Measurements from ENCODE around the gene AHCYL2.
"Not testable (repeated sequence)": the region's sequence is repeated elsewhere in the genome, so short reads cannot be mapped to it uniquely, and the experiment has no call there.

AHCYL2 gene

GRCh38 chr7:129245533-129245932 lies 20.7 kb downstream of the AHCYL2 start:
- no peaks in the 10 kb centered on the region for H3K9me2 ChIP-seq (ENCODE audit: low read depth, low read length)
- no peaks in the 10 kb centered on the region for H3F3A ChIP-seq (ENCODE audit: insufficient read depth, low read length)
- H3K27me3 ChIP-seq (ENCODE audit: insufficient read depth, low read length): no peaks in the 10 kb centered on the region
- TF ChIP-seq EZH2 (IDR thresholded peaks at IDR 0.05; ENCODE audit: borderline replicate concordance, low read length) (no peak), CTCF (IDR thresholded peaks at IDR 0.05; ENCODE audit: low read length) (no peak)
- no peak overlapping the region for H3K4me3 ChIP-seq (ENCODE audit: low read depth, low read length, poor library complexity, severe bottlenecking)
- H3K27ac ChIP-seq (ENCODE audit: low read depth, low read length, poor library complexity, severe bottlenecking): no peak overlapping the region
- H4K20me1 ChIP-seq (ENCODE audit: insufficient read depth, low read length): no peaks in the 10 kb centered on the region
- H3K4me2 ChIP-seq (ENCODE audit: low read length): no peak overlapping the region
- H3K79me2 ChIP-seq (ENCODE audit: insufficient read depth, low read length): no peaks in the 10 kb centered on the region
- no peaks in the 10 kb centered on the region for H3K4me1 ChIP-seq (ENCODE audit: insufficient read depth, low read length, severe bottlenecking)
- H2AFZ ChIP-seq (ENCODE audit: low read length): no peak overlapping the region
- no peaks in the 10 kb centered on the region; the same call in 1 of the 2 replicates for H3K9me3 ChIP-seq (ENCODE audit: low read length)
- H3K36me3 ChIP-seq (ENCODE audit: insufficient read depth, low read length): no peaks in the 10 kb centered on the region
- H3K9ac ChIP-seq (ENCODE audit: low read length): no peak overlapping the region

GRCh38 chr7:129247087-129247486 lies 22.3 kb downstream of the AHCYL2 start:
- no peaks in the 10 kb centered on the region for H3K79me2 ChIP-seq (ENCODE audit: insufficient read depth, low read length)
- H3F3A ChIP-seq (ENCODE audit: insufficient read depth, low read length): no peaks in the 10 kb centered on the region
- H3K27ac ChIP-seq (ENCODE audit: low read depth, low read length, poor library complexity, severe bottlenecking): no peak overlapping the region
- no peaks in the 10 kb centered on the region for H3K27me3 ChIP-seq (ENCODE audit: insufficient read depth, low read length)
- no peaks in the 10 kb centered on the region for H3K4me1 ChIP-seq (ENCODE audit: insufficient read depth, low read length, severe bottlenecking)
- H3K4me3 ChIP-seq (ENCODE audit: low read depth, low read length, poor library complexity, severe bottlenecking): no peak overlapping the region
- no peaks in the 10 kb centered on the region for H4K20me1 ChIP-seq (ENCODE audit: insufficient read depth, low read length)
- no peak overlapping the region for H3K4me2 ChIP-seq (ENCODE audit: low read length)
- no peaks in the 10 kb centered on the region; the same call in 1 of the 2 replicates for H3K9me3 ChIP-seq (ENCODE audit: low read length)
- H3K36me3 ChIP-seq (ENCODE audit: insufficient read depth, low read length): no peaks in the 10 kb centered on the region
- TF ChIP-seq CTCF (IDR thresholded peaks at IDR 0.05; ENCODE audit: low read length) (no peak), EZH2 (IDR thresholded peaks at IDR 0.05; ENCODE audit: borderline replicate concordance, low read length) (no peak)
- no peak overlapping the region for H2AFZ ChIP-seq (ENCODE audit: low read length)
- no peak overlapping the region for H3K9ac ChIP-seq (ENCODE audit: low read length)
- no peaks in the 10 kb centered on the region for H3K9me2 ChIP-seq (ENCODE audit: low read depth, low read length)

GRCh38 chr7:129252128-129252527 lies 27.3 kb downstream of the AHCYL2 start:
- Histone ChIP-seq H3K27me3 (ENCODE audit: insufficient read depth, low read length) (no peaks in the 10 kb centered on the region), H3K36me3 (ENCODE audit: insufficient read depth, low read length) (no peaks in the 10 kb centered on the region), H4K20me1 (ENCODE audit: insufficient read depth, low read length) (no peaks in the 10 kb centered on the region), H3K4me1 (ENCODE audit: insufficient read depth, low read length, severe bottlenecking) (no peaks in the 10 kb centered on the region), H3K9ac (ENCODE audit: low read length) (no peak overlapping the region), H3K27ac (ENCODE audit: low read depth, low read length, poor library complexity, severe bottlenecking) (no peak overlapping the region), H3K79me2 (ENCODE audit: insufficient read depth, low read length) (no peaks in the 10 kb centered on the region), H3F3A (ENCODE audit: insufficient read depth, low read length) (no peaks in the 10 kb centered on the region), H3K9me2 (ENCODE audit: low read depth, low read length) (no peaks in the 10 kb centered on the region), H3K4me3 (ENCODE audit: low read depth, low read length, poor library complexity, severe bottlenecking) (no peak overlapping the region), H3K4me2 (ENCODE audit: low read length) (no peak overlapping the region), H3K9me3 (ENCODE audit: low read length) (no peaks in the 10 kb centered on the region), H2AFZ (ENCODE audit: low read length) (no peak overlapping the region)
- no peak for TF ChIP-seq CTCF (IDR thresholded peaks at IDR 0.05; ENCODE audit: low read length)
- TF ChIP-seq EZH2 (IDR thresholded peaks at IDR 0.05; ENCODE audit: borderline replicate concordance, low read length): no peak

GRCh38 chr7:129252603-129253002 lies 27.8 kb downstream of the AHCYL2 start:
- H3K27me3 ChIP-seq (ENCODE audit: insufficient read depth, low read length); H3K9ac ChIP-seq (ENCODE audit: low read length); H3K9me3 ChIP-seq (ENCODE audit: low read length); H3K4me3 ChIP-seq (ENCODE audit: low read depth, low read length, poor library complexity, severe bottlenecking); H3K4me2 ChIP-seq (ENCODE audit: low read length); H3K27ac ChIP-seq (ENCODE audit: low read depth, low read length, poor library complexity, severe bottlenecking); H3K4me1 ChIP-seq (ENCODE audit: insufficient read depth, low read length, severe bottlenecking); H3K79me2 ChIP-seq (ENCODE audit: insufficient read depth, low read length); H3K36me3 ChIP-seq (ENCODE audit: insufficient read depth, low read length); H3K9me2 ChIP-seq (ENCODE audit: low read depth, low read length); H4K20me1 ChIP-seq (ENCODE audit: insufficient read depth, low read length); H2AFZ ChIP-seq (ENCODE audit: low read length); H3F3A ChIP-seq (ENCODE audit: insufficient read depth, low read length): not testable (repeated sequence)

Data from OCI-LY1 (cell line).